LNCAP (cell line): ENCODE measurements around the gene PFDN1.

Experiments used
- CTCF ChIP-seq: fragments of 450-650 bp; IDR thresholded peaks from 2 replicates; pipeline ENCODE4 v1.5.1; 2017; ENCODE audit warnings: mild to moderate bottlenecking

PFDN1 gene

GRCh38 chr5:140214831-140215230 is 88.1 kb downstream of the PFDN1 start:
- TF ChIP-seq CTCF = no peak

DNA sequence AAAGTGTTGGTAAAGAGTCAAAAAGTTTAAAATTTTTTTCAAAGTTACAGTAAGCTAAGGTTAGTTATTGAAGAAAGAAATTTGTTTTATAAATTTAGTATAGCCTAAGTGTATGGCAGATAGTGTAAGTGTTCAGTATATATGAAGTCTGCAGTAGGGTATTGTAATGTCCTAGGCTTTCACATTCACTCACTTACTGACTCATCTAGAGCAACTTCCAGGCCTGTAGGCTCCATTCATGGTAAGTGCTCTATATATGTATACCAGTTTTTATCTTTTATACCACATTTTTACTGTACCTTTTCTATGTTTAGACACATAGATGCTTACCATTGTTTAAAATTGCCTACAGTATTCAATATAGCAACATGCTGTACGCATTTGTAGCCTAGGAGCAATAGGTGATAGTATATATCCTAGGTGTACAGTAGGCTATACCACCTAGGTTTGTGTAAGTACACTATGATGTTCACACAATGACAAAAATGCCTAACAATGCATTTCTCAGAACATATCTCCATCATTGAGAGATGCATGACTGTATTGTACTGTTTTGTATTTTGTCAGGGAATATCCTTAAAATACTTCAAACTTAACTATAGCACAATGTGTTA is 89.4 kb downstream of the PFDN1 start:
- TF ChIP-seq CTCF = no peak

GRCh38 chr5:140208065-140208464 is 94.8 kb downstream of the PFDN1 start:
- no peak for TF ChIP-seq CTCF

DNA sequence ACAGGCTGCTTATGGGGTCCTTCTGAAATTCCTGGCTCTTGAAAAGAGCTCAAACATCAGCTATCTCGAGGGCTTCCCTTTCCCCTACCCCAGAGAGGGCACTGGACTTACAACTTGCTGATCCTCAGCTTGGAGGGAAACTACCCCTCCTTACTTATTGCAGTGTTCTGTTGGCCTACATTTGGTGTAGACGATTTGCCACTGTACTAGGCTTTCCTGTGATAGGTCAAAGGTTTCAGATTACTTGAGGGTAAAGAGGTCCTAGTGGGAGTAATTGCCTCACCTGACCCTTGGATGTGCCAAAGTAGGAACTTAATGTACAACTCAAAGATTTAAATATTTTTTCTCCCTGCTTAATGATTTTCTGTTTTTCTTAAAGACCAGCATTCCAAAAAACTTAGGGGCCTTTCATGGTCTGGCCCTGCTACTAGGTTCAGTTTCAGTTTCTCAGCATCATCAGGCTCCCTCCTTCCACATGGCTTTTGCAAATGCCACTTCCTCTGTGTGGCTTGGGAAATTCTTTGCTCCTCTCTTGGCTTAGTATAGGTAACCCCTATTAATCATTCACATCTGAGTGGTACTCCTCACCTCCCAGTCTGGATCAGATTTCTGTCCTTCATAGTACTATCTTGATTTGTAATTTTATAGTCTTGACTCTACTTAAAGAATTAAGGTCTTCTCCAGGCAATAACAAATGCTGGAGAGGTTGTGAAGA is 95.5 kb downstream of the PFDN1 start:
- TF ChIP-seq CTCF = no peak

GRCh38 chr5:140205952-140206351 is 96.9 kb downstream of the PFDN1 start:
- TF ChIP-seq CTCF = no peak

DNA sequence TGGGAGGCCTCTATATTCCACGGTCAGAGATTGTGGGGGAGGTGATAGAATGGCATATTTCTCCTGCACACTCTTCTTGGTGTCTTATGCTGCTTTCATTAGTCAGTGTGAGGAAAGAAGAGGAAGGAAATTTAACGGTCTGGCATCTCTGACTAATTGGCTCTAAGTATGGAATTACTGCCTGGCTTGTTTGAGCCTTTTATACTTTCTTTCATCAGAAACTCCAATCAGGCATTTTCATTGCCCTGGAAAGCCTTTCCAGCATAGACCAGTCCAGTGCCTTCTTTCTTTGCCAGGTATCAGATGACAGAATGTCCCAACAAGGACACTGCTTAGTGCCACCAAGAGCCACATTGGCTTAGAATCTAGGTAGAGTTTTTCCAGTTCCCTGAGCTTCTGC is 97.7 kb downstream of the PFDN1 start:
- no peak for TF ChIP-seq CTCF

DNA sequence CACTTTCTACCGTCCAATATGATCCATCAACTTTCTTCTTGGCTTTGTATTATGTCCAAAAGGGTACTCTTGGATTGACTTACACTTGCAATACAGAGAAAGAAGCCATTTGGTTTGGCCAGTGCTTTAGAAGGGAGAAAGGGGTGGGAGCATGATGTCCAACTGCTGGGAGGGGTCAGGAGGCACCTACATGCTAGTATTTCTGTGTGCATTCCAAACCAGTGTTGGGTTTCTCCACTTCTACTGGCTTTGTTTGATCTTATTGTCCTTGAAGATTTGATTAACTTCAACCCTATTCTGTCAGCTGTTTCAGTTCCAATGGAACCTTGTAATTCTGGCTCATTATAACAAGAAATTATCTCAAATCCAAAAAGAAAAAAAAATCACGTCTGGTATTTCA is 100.3 kb downstream of the PFDN1 start:
- no peak for TF ChIP-seq CTCF
